Measurements from ENCODE around the gene NFATC2IP. TPM values are rescaled to one million over a fixed set of nuclear protein-coding genes. Genes with fewer than 3 reads are reported as not detected.
"Not testable (repeated sequence)": the region's sequence is repeated elsewhere in the genome, so short reads cannot be mapped to it uniquely, and the experiment has no call there.

The NFATC2IP gene
- total RNA-seq, 6 experiments from 2014 or later = 10.3 to 16.5 (median 13.1) TPM

GRCh38 chr16:28975158-28975599, 24.4 kb downstream of the NFATC2IP start:
- ATAC-seq (peak in 2 of 4 donors; percentile 4 to 8), DNase-seq (peak in 1 of 3 donors; percentile 29)
- peak overlapping the region; percentile 66 to 96 (median 93) for H3K4me3 ChIP-seq
- no peak for TF ChIP-seq CTCF (IDR thresholded peaks at IDR 0.05)
- H3K4me1 ChIP-seq = peaks cover 0 to 13% (median 3%) of the 10 kb centered on the region in 4 donors
- no peaks in the 10 kb centered on the region for H3K9me3 ChIP-seq
- intact Hi-C loops (cut with DNase I) = no loop called here
- no peaks in the 10 kb centered on the region for H3K27me3 ChIP-seq
- WGBS (ENCODE audit: insufficient coverage, low coverage, low lambda C conversion rate, missing lambda C conversion rate) = 7% methylated on average over 8 of the region's 30 CpGs
- H3K27ac ChIP-seq = peak overlapping the region; percentile 17 to 57 (median 37)
- H3K36me3 ChIP-seq = peaks cover 0 to 6% (median 0%) of the 10 kb centered on the region in 4 donors

DNA sequence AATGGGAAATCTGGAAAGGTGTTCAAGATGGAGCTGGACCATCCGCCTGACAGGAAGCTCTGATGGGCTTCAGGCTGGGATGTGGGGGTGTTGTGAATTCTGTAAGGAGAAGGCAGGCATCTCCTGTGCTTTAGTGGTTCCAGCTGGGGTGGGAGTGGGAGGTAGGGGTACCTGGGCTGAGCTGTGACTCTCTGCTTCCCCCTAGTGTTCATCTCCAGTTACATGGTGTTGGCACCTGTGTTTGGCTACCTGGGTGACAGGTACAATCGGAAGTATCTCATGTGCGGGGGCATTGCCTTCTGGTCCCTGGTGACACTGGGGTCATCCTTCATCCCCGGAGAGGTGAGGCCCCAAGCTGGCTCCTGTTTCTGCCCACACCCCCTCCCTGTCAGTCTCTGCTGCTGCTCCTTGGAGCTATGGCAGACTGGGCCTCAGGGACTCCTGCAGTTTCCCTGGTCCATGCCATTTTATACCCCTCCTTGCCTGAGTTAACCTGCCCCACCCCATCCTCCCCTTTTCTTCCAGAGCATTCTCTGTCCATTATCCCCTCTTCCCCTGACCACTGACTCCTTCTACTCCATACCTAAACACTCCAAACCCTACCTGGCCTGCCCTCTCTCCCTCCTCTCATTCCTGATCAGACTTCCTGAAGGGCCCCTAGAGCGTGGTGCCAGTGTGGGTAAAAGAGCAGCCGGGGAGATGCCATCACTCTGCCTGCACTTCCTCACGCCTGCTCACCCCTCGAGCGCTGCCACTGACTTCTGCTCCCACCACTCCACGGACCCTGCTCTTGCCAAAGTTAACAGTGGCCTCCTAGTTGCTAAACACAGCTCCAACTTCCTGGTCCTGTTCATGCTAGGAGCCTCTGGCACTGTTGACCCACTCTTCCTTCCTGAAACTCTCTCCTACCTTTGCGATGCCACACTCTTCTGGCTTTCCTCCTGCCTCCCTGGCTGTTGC, 27.2 kb downstream of the NFATC2IP start:
- peak in 1 of 4 donors; percentile 5 for ATAC-seq
- WGBS (ENCODE audit: insufficient coverage, low coverage, low lambda C conversion rate, missing lambda C conversion rate) = 86% methylated on average over 8 of the region's 11 CpGs
- H3K9me3 ChIP-seq = no peaks in the 10 kb centered on the region
- no peak overlapping the region for H3K4me3 ChIP-seq
- H3K27me3 ChIP-seq = no peaks in the 10 kb centered on the region
- intact Hi-C loops (cut with DNase I) = no loop called here
- TF ChIP-seq POLR2A (IDR thresholded peaks at IDR 0.05) (no peak), CTCF (IDR thresholded peaks at IDR 0.05) (peak in 3 of 4 donors; percentile 36 to 58 (median 53))
- no peak overlapping the region for H3K27ac ChIP-seq
- peaks cover 0 to 13% (median 3%) of the 10 kb centered on the region in 4 donors for H3K4me1 ChIP-seq
- DNase-seq = no peak
- H3K36me3 ChIP-seq = peaks cover 0 to 24% (median 5%) of the 10 kb centered on the region in 4 donors

- DNase-seq; H3K27ac ChIP-seq; intact Hi-C loops (cut with DNase I); H3K4me3 ChIP-seq; ATAC-seq; H3K4me1 ChIP-seq; H3K27me3 ChIP-seq; H3K9me3 ChIP-seq: not testable (repeated sequence)
- WGBS (ENCODE audit: insufficient coverage, low coverage, low lambda C conversion rate, missing lambda C conversion rate) = 88% methylated on average over 4 of the region's 7 CpGs
- H3K36me3 ChIP-seq = peaks cover 0 to 32% (median 5%) of the 10 kb centered on the region in 4 donors
These were observed 29.6 kb downstream of the NFATC2IP start for GRCh38 chr16:28980330-28980729.

GRCh38 chr16:28980929-28981328, 30.2 kb downstream of the NFATC2IP start:
- TF ChIP-seq CTCF (IDR thresholded peaks at IDR 0.05) (no peak), POLR2A (IDR thresholded peaks at IDR 0.05) (no peak)
- peaks cover 0 to 32% (median 5%) of the 10 kb centered on the region in 4 donors for H3K36me3 ChIP-seq
- DNase-seq (no peak), ATAC-seq (no peak)
- H3K27ac ChIP-seq = no peak overlapping the region
- H3K4me1 ChIP-seq = peaks cover 0 to under 1% (median 0%) of the 10 kb centered on the region in 4 donors
- intact Hi-C loops (cut with DNase I) = no loop called here
- no peaks in the 10 kb centered on the region for H3K9me3 ChIP-seq
- 93% methylated on average over 6 of the region's 7 CpGs for WGBS (ENCODE audit: insufficient coverage, low coverage, low lambda C conversion rate, missing lambda C conversion rate)
- H3K4me3 ChIP-seq = no peak overlapping the region
- H3K27me3 ChIP-seq = no peaks in the 10 kb centered on the region

GRCh38 chr16:28981517-28981916, 30.8 kb downstream of the NFATC2IP start:
- no peak overlapping the region for H3K27ac ChIP-seq
- intact Hi-C loops (cut with DNase I) = no loop called here
- no peak for DNase-seq
- no peaks in the 10 kb centered on the region for H3K4me1 ChIP-seq
- no peak for TF ChIP-seq POLR2A (IDR thresholded peaks at IDR 0.05)
- peak in 3 of 4 donors; percentile 12 to 37 (median 14) for TF ChIP-seq CTCF (IDR thresholded peaks at IDR 0.05)
- H3K9me3 ChIP-seq = no peaks in the 10 kb centered on the region
- H3K36me3 ChIP-seq = peaks cover 0 to 32% (median 5%) of the 10 kb centered on the region in 4 donors
- no peak overlapping the region for H3K4me3 ChIP-seq
- ATAC-seq = no peak
- no peaks in the 10 kb centered on the region for H3K27me3 ChIP-seq
- 86% methylated on average over 10 of the region's 12 CpGs for WGBS (ENCODE audit: insufficient coverage, low coverage, low lambda C conversion rate, missing lambda C conversion rate)
